Panc1 (cell line): ENCODE results near the gene NCAM1. TPM values are rescaled to one million over a fixed set of nuclear protein-coding genes. Genes with fewer than 3 reads are reported as not detected.

ENCODE experiments used
- ATAC-seq: fragments of 200-7000 bp; cut with Tn5 transposase; 2 replicates; pipeline ENCODE4 v1.9.1; 2020; ENCODE audit warnings: mild to moderate bottlenecking, moderate library complexity
- BruUV-seq: library from RNA; stranded (reverse); fragments of 400-500 nt; replicated peaks from 2 replicates; lab custom pipeline; 2021; lab: Mats Ljungman, UMichigan
- CTCF ChIA-PET: fragments of 300-600 bp; sonication (Branson Sonifier 250); formaldehyde crosslinking; loops from one replicate; lab custom pipeline; 2022; ENCODE audit warnings: antibody characterized with exemption; lab: Charles Lee
- POLR2A ChIA-PET: fragments of 300-600 bp; sonication (Branson Sonifier 250); formaldehyde crosslinking; loops from one replicate; lab custom pipeline; 2022; ENCODE audit warnings: antibody characterized with exemption; lab: Charles Lee
- DNase-seq: peaks from one replicate; pipeline ENCODE4 v3.0.0-alpha.2; 2010; ENCODE audit warnings: low read depth, low spot score
- H3K27ac ChIP-seq: 2 replicates; pipeline ENCODE4 v1.5.1; 2011; ENCODE audit warnings: mild to moderate bottlenecking, low read length, inconsistent platforms
- H3K27me3 ChIP-seq: fragments of 200-500 bp; sonication (Bioruptor generic); 2 replicates; pipeline ENCODE4 v1.6.0; 2014; ENCODE audit warnings: low read length, inconsistent platforms; ENCODE audit not compliant: control insufficient read depth, insufficient read depth
- H3K36me3 ChIP-seq: fragments of 200-500 bp; sonication (Bioruptor generic); 2 replicates; pipeline ENCODE4 v1.5.1; 2014; ENCODE audit warnings: inconsistent platforms, mild to moderate bottlenecking, low read length, moderate library complexity; ENCODE audit not compliant: control insufficient read depth, insufficient read depth
- H3K4me1 ChIP-seq: 2 replicates; pipeline ENCODE4 v1.5.1; 2011; ENCODE audit warnings: inconsistent platforms, mild to moderate bottlenecking, low read length, moderate library complexity; ENCODE audit not compliant: control insufficient read depth, insufficient read depth
- H3K4me3 ChIP-seq, 2 experiments: 2 replicates each; pipeline ENCODE4 v1.5.1; 2011 to 2012; ENCODE audit warnings: low read depth in 2 of 2, low read length in 2 of 2, mild to moderate bottlenecking in 2 of 2, inconsistent platforms in 1 of 2, moderate library complexity in 1 of 2
- H3K9me3 ChIP-seq: fragments of 200-500 bp; sonication (Bioruptor generic); 2 replicates; pipeline ENCODE4 v1.5.1; 2014; ENCODE audit warnings: low read depth, mild to moderate bottlenecking, inconsistent platforms, low read length, moderate library complexity; ENCODE audit not compliant: control insufficient read depth, insufficient read depth
- POLR2AphosphoS5 ChIP-seq: IDR thresholded peaks from 2 replicates; pipeline ENCODE4 v1.6.1; 2012; ENCODE audit warnings: mild to moderate bottlenecking, low read depth, low read length, moderate library complexity
- SIN3A ChIP-seq: IDR thresholded peaks from 2 replicates; pipeline ENCODE4 v1.6.1; 2012; ENCODE audit warnings: low read depth, mild to moderate bottlenecking, low read length, moderate library complexity, borderline replicate concordance; ENCODE audit not compliant: insufficient read depth
- TCF7L2 ChIP-seq: IDR thresholded peaks from 2 replicates; pipeline ENCODE4 v1.6.1; 2011; ENCODE audit warnings: mild to moderate bottlenecking, low read depth, low read length, inconsistent platforms
- in situ Hi-C: cut with HindIII; loops from 2 replicates; pipeline ENCODE4 v1.10.0; 2016; ENCODE audit warnings: low sequenced_read_pairs, low pct_unique_long_range_greater_than_20kb
- intact Hi-C: fragments of 100-400 bp; cut with micrococcal nuclease; formaldehyde crosslinking; loops from one replicate; pipeline ENCODE4 v1.10.0; 2022; ENCODE audit not compliant: unreplicated experiment
- total RNA-seq: library from RNA; stranded (reverse); gene quantifications from one replicate; pipeline ENCODE4 v1.2.1, GENCODE V29; 2021; ENCODE audit not compliant: unreplicated experiment
- TF ChIP-seq, protein P1 (sequence below), 2 experiments: IDR thresholded peaks; 2 replicates each; pipeline ENCODE4 v1.6.1; 2011 to 2012; ENCODE audit warnings: low read depth in 2 of 2, control low read depth in 1 of 2, low read length in 1 of 2, mild to moderate bottlenecking in 1 of 2, moderate library complexity in 1 of 2; ENCODE audit not compliant: insufficient read depth in 1 of 2
- TF ChIP-seq, protein P2 (sequence below): fragments of 450-650 bp; IDR thresholded peaks from 2 replicates; pipeline ENCODE4 v1.5.1; 2017; ENCODE audit warnings: mild to moderate bottlenecking

Gene NCAM1
- total RNA-seq, 1 experiment from 2014 or later = 0.18 TPM

DNA sequence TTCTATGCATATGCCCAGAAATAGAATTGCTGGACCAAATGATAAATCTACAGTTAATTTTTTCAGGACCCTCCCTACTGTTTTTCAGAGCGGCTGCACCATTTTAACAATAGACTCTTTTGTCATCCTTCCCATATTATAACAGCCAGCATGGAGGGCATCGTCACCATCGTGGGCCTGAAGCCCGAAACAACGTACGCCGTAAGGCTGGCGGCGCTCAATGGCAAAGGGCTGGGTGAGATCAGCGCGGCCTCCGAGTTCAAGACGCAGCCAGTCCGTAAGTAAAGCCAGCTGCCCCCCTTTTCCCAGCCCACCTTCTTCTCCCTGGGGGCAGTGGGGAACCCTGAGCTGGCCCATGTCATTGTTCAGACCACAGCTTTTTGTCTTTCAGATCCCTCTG is 273.7 kb downstream of the NCAM1 start:
- peaks cover 14% of the 10 kb centered on the region; the same call in 1 of the 2 replicates for H3K27me3 ChIP-seq
- CTCF ChIA-PET = no interaction called here
- DNase-seq (no peak), ATAC-seq (no peak)
- H3K9me3 ChIP-seq = no peaks in the 10 kb centered on the region
- no peaks in the 10 kb centered on the region for H3K4me1 ChIP-seq
- POLR2A ChIA-PET = no interaction called here
- no peak overlapping the region for H3K4me3 ChIP-seq
- no peak for TF ChIP-seq TCF7L2
- TF ChIP-seq, protein P1, sequence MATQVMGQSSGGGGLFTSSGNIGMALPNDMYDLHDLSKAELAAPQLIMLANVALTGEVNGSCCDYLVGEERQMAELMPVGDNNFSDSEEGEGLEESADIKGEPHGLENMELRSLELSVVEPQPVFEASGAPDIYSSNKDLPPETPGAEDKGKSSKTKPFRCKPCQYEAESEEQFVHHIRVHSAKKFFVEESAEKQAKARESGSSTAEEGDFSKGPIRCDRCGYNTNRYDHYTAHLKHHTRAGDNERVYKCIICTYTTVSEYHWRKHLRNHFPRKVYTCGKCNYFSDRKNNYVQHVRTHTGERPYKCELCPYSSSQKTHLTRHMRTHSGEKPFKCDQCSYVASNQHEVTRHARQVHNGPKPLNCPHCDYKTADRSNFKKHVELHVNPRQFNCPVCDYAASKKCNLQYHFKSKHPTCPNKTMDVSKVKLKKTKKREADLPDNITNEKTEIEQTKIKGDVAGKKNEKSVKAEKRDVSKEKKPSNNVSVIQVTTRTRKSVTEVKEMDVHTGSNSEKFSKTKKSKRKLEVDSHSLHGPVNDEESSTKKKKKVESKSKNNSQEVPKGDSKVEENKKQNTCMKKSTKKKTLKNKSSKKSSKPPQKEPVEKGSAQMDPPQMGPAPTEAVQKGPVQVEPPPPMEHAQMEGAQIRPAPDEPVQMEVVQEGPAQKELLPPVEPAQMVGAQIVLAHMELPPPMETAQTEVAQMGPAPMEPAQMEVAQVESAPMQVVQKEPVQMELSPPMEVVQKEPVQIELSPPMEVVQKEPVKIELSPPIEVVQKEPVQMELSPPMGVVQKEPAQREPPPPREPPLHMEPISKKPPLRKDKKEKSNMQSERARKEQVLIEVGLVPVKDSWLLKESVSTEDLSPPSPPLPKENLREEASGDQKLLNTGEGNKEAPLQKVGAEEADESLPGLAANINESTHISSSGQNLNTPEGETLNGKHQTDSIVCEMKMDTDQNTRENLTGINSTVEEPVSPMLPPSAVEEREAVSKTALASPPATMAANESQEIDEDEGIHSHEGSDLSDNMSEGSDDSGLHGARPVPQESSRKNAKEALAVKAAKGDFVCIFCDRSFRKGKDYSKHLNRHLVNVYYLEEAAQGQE (IDR thresholded peaks at IDR 0.05; ENCODE audit: insufficient read depth in 1 of 2, low read depth in 2 of 2, low read length in 1 of 2) = no peak
- BruUV-seq = no TSS peak
- H3K36me3 ChIP-seq = no peaks in the 10 kb centered on the region
- intact Hi-C loops = no loop called here
- in situ Hi-C loops = no loop called here
- H3K27ac ChIP-seq = no peak overlapping the region

DNA sequence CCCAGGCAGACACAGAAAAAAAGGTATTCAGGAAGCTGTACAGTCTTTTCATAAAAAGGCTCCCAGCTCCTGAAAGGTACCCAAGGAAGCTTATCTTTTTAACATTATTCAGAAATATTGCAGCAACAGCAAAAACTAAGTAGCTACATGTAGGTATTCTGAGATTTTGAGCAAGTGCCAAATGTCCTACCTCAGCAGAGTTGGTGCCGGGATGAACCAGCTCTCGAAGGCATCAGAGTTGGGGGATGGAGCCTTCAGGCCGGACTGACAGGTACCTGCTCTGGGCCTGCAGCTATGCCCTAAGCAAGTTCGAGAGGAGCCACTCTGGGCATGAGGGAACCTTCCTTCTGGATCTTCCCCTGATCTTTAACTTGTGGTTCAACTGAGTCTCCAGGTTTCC is 276.0 kb downstream of the NCAM1 start:
- POLR2A ChIA-PET = no interaction called here
- BruUV-seq = no TSS peak
- intact Hi-C loops (no loop called here), in situ Hi-C loops (no loop called here)
- TF ChIP-seq POLR2AphosphoS5 = no peak
- no peak for TF ChIP-seq SIN3A
- TF ChIP-seq TCF7L2 = no peak
- TF ChIP-seq, protein P2, sequence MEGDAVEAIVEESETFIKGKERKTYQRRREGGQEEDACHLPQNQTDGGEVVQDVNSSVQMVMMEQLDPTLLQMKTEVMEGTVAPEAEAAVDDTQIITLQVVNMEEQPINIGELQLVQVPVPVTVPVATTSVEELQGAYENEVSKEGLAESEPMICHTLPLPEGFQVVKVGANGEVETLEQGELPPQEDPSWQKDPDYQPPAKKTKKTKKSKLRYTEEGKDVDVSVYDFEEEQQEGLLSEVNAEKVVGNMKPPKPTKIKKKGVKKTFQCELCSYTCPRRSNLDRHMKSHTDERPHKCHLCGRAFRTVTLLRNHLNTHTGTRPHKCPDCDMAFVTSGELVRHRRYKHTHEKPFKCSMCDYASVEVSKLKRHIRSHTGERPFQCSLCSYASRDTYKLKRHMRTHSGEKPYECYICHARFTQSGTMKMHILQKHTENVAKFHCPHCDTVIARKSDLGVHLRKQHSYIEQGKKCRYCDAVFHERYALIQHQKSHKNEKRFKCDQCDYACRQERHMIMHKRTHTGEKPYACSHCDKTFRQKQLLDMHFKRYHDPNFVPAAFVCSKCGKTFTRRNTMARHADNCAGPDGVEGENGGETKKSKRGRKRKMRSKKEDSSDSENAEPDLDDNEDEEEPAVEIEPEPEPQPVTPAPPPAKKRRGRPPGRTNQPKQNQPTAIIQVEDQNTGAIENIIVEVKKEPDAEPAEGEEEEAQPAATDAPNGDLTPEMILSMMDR = no peak
- TF ChIP-seq, protein P1 (IDR thresholded peaks at IDR 0.05; ENCODE audit: insufficient read depth in 1 of 2, low read depth in 2 of 2, low read length in 1 of 2) = no peak
- DNase-seq = no peak
- Histone ChIP-seq H3K4me3 (no peak overlapping the region), H3K27ac (no peak overlapping the region), H3K9me3 (no peaks in the 10 kb centered on the region), H3K4me1 (no peaks in the 10 kb centered on the region), H3K27me3 (peaks cover 21% of the 10 kb centered on the region), H3K36me3 (no peaks in the 10 kb centered on the region)
- CTCF ChIA-PET = interaction anchor here (0.7 kb wide), 2 partner anchors 883 to 1149 kb away, joined by 3 to 5 read pairs; no protein-coding TSS in a partner anchor
- ATAC-seq = no peak
